Inferior parietal cortex (tissue), 1 donor: ENCODE results near the gene HNRNPAB.
"Not testable (repeated sequence)": the region's sequence is repeated elsewhere in the genome, so short reads cannot be mapped to it uniquely, and the experiment has no call there.

Source experiments
- DNase-seq: peaks from one replicate; pipeline ENCODE4 v3.0.0-alpha.2; 2016; ENCODE audit errors: extremely low spot score

Gene HNRNPAB

DNA sequence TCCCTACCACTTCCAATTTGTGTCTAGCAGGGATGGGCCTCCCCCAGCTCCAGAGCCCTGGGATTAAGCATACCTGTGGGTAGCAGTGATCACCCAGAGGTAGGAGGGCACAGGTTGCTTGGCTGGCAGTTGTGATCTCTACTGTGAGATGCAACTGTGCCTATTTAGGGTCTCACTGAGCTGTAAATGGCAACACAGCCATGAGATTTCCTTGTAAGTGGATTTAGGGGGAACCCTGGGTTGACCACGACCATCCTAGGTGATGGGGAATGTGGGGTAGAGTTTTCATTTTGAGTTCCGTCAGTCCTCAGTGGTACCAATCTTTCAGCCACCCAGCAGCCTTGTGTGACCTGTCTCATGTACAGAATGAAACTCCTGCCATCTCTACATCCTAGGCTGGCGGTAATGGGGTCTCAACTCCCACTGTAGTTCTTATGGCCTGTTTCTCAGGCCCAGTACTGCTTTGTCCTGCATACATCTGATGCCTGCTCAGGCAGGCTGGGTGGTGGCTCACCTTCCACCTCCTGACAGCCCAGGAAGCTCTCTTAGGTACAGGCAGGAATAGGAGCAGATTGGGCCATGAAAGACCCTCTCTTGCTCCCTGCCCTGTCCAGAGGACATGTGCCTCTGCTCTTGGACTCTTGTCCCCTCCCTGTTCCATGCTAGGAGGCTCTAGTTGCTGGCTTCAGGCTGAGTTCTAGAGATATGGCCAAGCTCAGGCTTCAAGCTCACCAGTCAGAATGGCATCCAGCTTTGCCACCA lies 8.1 kb downstream of the HNRNPAB start:
- DNase-seq = no peak

DNA sequence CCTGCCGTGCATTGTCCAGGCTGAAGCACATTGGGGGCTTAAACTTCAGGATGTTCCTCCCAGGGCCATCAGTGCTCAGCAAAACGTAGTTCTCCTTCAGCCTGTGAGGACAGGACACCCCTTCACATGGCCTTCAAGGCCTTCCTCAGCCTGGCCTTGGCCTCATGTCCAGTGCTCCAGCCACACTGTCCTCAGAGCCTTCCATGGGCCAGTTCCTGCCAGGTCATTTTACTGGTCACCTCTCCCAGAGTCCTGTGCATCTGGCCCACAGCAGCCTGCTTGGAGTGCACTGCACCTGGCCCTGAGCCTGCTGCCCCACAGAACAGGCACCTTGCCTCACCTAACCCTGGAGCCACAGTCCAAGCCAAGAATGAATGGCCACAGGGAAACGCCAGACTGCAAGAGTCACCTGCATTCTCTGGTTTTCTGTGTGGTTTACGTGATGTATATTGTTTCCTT lies 8.7 kb downstream of the HNRNPAB start:
- no peak for DNase-seq

DNA sequence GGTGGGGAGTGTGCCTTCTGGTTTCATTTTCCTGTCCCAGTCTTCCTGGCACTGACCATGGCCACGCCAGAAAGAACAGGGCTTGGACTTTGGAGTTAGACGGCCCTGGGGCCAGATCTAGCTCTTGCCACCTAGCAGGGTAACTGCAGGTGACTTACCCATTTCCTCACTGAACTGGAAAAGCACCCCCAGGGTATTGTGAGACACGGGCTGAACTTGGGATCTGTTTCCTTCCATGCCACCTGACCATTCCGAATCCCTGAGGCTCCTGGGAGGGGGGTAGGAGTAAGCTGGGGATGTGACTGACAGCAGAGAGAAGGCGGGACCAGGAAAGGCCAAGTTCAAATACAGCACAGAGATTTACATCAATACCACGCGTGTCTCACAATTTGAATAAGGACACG lies 9.4 kb downstream of the HNRNPAB start:
- no peak for DNase-seq

- DNase-seq = no peak
Observed at GRCh38 chr5:178214160-178214803, 9.9 kb downstream of the HNRNPAB start.

- no peak for DNase-seq
Observed at GRCh38 chr5:178215280-178216002, 11.1 kb downstream of the HNRNPAB start.

GRCh38 chr5:178216088-178216534 lies 11.8 kb downstream of the HNRNPAB start:
- no peak for DNase-seq

- no peak for DNase-seq
Observed at GRCh38 chr5:178216779-178217178, 12.4 kb downstream of the HNRNPAB start.

- no peak for DNase-seq
Observed at GRCh38 chr5:178218237-178218776, 14.0 kb downstream of the HNRNPAB start.

DNA sequence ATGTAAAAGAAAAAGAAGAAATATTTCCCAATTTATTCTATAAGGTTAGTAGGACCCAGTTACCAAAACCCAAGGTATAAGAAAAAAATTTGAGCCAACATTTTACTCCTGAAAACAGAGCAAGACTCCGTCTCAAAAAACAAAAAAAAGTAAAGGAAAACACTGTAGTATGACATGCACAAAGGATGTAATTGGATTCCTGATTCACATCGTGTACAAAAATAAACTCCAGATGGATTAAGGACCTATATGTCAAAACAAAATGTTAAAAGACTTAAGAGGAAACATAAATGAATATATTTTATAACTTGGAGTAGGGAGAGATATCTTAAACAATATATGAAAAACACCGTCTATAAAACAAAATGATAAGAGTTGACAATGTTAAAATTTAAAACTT lies 14.5 kb downstream of the HNRNPAB start:
- no peak for DNase-seq

- no peak for DNase-seq
Observed at GRCh38 chr5:178221282-178221681, 16.9 kb downstream of the HNRNPAB start.

- DNase-seq = no peak
Observed at GRCh38 chr5:178221853-178222252, 17.5 kb downstream of the HNRNPAB start.

DNA sequence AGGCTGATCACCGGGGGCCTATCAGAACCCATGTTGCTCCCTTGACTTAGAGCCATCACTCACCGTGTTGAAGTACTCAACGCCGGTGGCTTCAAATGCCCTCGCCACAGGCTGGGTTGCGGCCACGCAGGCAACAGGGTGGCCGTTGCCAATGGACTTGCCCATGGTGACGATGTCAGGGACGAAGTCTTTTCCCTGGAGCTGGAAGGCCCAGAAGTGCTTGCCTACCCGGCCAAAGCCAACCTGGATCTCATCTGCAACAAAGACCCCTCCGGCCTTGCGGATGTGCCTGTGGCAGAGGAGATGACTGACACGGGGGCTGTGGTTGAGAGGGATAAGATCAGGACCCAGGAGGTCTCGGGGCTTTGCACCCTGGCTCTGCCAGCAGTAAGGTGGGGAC lies 18.0 kb downstream of the HNRNPAB start:
- DNase-seq = no peak

- DNase-seq = no peak
Observed at GRCh38 chr5:178223196-178223773, 19.0 kb downstream of the HNRNPAB start.

DNA sequence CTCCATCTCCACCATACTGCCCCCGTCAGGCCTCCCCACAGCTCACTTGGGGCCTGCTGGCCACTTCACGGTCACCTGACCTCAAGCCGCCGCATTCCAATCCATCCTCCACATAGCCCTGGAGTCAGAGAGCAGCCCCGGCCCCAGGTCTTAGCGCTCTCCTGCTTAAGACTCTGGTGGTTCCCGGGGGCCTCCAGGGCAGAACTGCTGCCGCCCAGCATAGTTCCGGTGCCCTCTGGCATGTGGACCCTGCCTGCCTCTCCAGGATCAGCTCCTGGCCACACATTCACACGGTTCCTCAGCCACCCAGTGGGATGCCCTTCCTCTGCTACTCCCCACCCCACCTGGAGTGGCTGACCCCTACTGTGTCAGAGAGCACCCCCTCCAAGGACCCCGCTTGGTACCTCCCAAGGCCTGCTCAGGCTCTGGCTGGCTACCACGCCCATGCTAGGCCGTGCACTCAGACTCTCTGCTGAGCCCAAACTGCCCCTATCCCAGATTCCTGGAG lies 19.5 kb downstream of the HNRNPAB start:
- DNase-seq = no peak

GRCh38 chr5:178224403-178224802 lies 20.1 kb downstream of the HNRNPAB start:
- no peak for DNase-seq

GRCh38 chr5:178225174-178225573 lies 20.8 kb downstream of the HNRNPAB start:
- DNase-seq = no peak

GRCh38 chr5:178227138-178227659 lies 22.9 kb downstream of the HNRNPAB start:
- no peak for DNase-seq

DNA sequence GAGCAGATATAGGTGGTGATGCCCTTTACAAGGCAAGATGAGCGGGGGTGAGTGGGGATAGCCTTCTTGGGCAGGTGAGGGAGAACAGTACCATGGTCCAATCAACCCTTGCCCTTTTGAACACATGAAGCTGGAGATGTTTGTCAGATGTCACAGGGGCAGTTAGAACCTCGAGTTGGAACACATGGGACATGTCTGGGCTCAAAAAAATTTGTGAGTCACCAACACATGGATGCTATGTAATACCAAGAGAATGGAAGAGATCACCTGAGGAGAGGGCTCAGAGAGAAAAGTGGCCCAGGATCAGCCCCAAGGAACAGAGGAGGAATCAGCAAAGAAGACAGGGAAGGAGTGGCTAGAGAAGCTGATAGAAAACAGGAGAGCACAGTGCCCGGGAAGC lies 23.6 kb downstream of the HNRNPAB start:
- no peak for DNase-seq

DNA sequence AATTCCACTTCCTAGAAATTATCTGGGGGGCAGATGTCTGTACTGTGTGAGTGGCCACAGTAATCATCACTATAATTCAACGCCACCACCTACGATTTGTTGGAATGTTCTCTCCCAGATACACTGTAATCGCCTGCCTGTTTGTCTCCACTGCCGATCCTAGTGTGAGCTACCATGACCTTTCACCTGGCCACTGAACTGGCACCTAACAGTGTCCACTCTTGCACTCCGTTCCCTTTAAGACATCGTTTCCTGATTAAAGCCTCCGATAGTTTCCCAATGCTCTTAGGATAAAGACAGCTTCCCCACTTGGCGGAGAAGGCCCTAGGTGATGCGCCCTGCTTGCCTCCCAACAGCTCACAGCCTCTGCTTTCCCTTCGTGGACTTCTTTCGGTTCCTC lies 24.3 kb downstream of the HNRNPAB start:
- no peak for DNase-seq

DNA sequence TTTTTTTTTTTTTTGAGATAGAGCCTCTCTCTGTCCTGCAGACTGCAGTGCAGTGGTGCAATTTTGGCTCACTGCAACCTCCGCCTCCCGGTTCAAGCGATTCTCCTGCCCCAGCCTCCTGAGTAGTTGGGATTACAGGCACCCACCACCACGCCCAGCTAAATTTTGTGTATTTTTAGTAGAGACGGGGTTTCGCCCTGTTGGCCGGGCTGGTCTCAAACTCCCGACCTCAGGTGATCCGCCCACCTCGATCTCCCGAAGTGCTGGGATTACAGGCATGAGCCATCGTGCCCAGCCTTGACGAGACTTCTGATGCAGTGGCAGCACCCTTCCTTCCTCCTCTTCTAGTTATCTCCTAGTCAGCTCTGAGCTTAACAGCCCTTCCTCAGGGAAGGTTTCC lies 24.8 kb downstream of the HNRNPAB start:
- not testable (repeated sequence) for DNase-seq

DNA sequence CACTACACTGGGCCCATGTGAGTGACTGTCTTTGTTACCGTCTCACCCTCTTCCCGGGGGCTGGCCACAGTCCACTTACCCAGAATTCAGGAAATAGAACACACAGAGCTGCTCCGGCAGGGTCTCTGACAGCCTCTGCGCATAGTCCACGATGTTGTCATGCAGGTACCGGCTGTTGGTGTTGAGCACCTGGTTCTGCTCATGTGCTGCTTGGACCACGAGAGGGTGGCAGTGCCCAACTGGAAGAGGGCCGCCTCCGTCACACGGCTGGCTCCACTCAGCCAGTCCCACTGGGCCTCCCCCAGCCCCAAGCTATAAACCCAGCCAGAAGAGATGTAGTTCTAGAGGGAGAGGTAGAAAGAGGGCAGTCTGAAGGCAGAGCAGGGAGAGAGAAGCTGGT lies 25.5 kb downstream of the HNRNPAB start:
- no peak for DNase-seq
